ENCODE measurements around the gene ZNF8. TPM values are rescaled to one million over a fixed set of nuclear protein-coding genes. Genes with fewer than 3 reads are reported as not detected.
A peak's percentile ranks its signal among the peaks of the same experiment; 100 is the strongest.

ZNF8 gene
- total RNA-seq, 6 experiments from 2014 or later, result 3.4 to 4.5 (median 4.1) TPM

DNA sequence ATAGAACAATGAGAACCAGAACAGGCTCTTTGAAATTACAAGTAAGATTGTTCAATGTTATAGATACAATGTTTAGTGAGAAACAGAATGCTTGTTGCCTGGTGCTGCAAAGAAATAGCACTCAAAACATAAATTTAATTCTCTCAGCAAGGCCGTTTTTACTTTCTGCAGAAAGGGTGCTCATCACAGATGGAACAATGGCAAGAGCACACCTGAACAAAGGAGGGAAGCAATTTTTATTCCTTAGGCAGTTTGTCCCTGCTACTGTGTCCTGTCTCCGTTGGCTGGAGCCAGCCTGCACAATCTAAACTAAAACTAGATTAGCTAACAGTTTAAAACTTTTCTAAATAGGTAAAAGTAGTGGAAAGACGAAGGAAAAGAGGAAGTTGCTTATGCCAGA lies 10.4 kb upstream of the ZNF8 start:
- H3K4me1 Mint-ChIP-seq (ENCODE audit: low read depth), result no peaks in the 10 kb centered on the region
- no peak overlapping the region; the same call in 1 of the 2 replicates for H3K27ac Mint-ChIP-seq
- no peaks in the 10 kb centered on the region for H3K27me3 Mint-ChIP-seq (ENCODE audit: insufficient read depth)
- TF ChIP-seq, protein P1, sequence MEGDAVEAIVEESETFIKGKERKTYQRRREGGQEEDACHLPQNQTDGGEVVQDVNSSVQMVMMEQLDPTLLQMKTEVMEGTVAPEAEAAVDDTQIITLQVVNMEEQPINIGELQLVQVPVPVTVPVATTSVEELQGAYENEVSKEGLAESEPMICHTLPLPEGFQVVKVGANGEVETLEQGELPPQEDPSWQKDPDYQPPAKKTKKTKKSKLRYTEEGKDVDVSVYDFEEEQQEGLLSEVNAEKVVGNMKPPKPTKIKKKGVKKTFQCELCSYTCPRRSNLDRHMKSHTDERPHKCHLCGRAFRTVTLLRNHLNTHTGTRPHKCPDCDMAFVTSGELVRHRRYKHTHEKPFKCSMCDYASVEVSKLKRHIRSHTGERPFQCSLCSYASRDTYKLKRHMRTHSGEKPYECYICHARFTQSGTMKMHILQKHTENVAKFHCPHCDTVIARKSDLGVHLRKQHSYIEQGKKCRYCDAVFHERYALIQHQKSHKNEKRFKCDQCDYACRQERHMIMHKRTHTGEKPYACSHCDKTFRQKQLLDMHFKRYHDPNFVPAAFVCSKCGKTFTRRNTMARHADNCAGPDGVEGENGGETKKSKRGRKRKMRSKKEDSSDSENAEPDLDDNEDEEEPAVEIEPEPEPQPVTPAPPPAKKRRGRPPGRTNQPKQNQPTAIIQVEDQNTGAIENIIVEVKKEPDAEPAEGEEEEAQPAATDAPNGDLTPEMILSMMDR (IDR thresholded peaks at IDR 0.05), result no peak
- DNase-seq, result no peak
- H3K4me3 Mint-ChIP-seq, result no peak overlapping the region
- peaks cover 59% of the 10 kb centered on the region for H3K36me3 Mint-ChIP-seq (ENCODE audit: low read depth)
- H3K9me3 Mint-ChIP-seq, result peaks cover 99% of the 10 kb centered on the region

DNA sequence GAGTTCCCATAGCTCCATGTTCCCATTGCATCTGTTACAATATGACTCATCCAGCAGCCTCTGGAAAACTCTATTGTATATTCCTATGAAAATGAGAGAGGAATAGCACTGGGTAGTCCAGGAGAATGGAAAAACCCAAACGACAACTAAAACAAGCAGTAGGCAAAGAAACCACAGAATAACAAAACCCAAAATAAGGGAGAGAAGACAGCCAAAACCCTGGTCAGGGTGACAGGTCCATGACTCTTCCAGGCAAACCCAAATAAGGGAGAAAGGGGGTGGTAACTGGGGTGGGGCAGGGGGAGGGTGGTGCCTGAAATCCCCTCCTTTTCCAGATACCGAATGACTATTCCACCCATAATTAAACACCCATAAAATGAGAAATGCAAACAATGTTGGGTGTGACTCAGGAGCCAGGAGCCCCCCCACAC lies 4.0 kb upstream of the ZNF8 start:
- H3K36me3 Mint-ChIP-seq (ENCODE audit: low read depth), result peaks cover 66% of the 10 kb centered on the region

DNA sequence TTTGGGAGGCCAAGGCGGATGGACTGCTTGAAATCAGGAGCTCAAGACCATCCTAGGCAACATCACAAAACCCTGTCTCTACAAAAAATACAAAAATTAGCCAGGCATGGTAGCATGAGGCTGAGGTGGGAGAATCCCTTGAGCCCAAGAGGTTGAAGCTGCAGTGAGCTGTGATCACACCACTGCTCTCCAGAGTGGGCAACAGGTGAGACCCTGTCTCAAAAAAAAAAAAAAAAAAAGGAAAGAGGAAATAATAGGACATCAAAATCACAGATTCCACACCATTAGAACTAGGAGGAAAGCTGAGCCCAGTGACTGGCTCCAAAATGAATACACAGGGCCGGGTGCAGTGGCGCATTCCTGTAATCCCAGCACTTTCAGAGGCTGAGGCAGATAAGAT lies 3.2 kb upstream of the ZNF8 start:
- peaks cover 66% of the 10 kb centered on the region for H3K36me3 Mint-ChIP-seq (ENCODE audit: low read depth)
- H3K4me1 Mint-ChIP-seq (ENCODE audit: low read depth), result peaks cover 30% of the 10 kb centered on the region

More for the DNA sequence above, 4.0 kb upstream of the ZNF8 start:
- no peak overlapping the region for H3K27ac Mint-ChIP-seq
- H3K4me1 Mint-ChIP-seq (ENCODE audit: low read depth), result peaks cover 23% of the 10 kb centered on the region
- no peak for DNase-seq
- H3K4me3 Mint-ChIP-seq, result peak overlapping the region; percentile 16; the same call in 1 of the 2 replicates
- peaks cover 79% of the 10 kb centered on the region for H3K9me3 Mint-ChIP-seq
- peaks cover 2% of the 10 kb centered on the region; the same call in 1 of the 2 replicates for H3K27me3 Mint-ChIP-seq (ENCODE audit: insufficient read depth)
- TF ChIP-seq, protein P1 (IDR thresholded peaks at IDR 0.05), result no peak

DNA sequence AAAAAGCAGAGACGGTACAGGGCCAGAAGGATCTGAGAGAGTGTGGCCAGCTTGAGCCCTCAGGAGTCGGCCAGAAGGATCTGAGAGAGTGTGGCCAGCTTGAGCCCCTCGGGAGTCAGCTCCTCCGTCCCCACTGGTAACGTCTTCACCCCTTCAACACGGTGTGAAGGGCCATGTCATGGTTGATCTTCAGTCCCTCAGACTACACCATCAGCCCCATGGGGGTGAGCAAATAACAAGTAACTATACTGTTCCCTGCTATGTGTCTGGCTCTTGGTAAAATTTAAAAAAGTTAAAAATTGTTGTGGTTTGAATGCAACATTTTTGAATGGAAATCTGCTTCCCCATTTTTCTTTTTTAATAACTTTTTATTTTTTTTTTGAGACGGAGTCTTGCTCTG lies 1.6 kb upstream of the ZNF8 start:
- peaks cover 73% of the 10 kb centered on the region for H3K9me3 Mint-ChIP-seq
- TF ChIP-seq, protein P1 (IDR thresholded peaks at IDR 0.05), result no peak
- H3K4me3 Mint-ChIP-seq, result peak overlapping the region; percentile 47; the same call in 1 of the 2 replicates
- peaks cover 41% of the 10 kb centered on the region for H3K4me1 Mint-ChIP-seq (ENCODE audit: low read depth)
- peaks cover 2% of the 10 kb centered on the region for H3K27me3 Mint-ChIP-seq (ENCODE audit: insufficient read depth)
- peaks cover 66% of the 10 kb centered on the region for H3K36me3 Mint-ChIP-seq (ENCODE audit: low read depth)
- no peak overlapping the region for H3K27ac Mint-ChIP-seq
- no peak for DNase-seq

More for the DNA sequence above, 3.2 kb upstream of the ZNF8 start:
- Mint-ChIP-seq H3K27ac (no peak overlapping the region), H3K27me3 (ENCODE audit: insufficient read depth) (peaks cover 2% of the 10 kb centered on the region; the same call in 1 of the 2 replicates), H3K4me3 (peak overlapping the region; percentile 18; the same call in 1 of the 2 replicates), H3K9me3 (peaks cover 79% of the 10 kb centered on the region)
- TF ChIP-seq, protein P1 (IDR thresholded peaks at IDR 0.05), result no peak
- no peak for DNase-seq

DNA sequence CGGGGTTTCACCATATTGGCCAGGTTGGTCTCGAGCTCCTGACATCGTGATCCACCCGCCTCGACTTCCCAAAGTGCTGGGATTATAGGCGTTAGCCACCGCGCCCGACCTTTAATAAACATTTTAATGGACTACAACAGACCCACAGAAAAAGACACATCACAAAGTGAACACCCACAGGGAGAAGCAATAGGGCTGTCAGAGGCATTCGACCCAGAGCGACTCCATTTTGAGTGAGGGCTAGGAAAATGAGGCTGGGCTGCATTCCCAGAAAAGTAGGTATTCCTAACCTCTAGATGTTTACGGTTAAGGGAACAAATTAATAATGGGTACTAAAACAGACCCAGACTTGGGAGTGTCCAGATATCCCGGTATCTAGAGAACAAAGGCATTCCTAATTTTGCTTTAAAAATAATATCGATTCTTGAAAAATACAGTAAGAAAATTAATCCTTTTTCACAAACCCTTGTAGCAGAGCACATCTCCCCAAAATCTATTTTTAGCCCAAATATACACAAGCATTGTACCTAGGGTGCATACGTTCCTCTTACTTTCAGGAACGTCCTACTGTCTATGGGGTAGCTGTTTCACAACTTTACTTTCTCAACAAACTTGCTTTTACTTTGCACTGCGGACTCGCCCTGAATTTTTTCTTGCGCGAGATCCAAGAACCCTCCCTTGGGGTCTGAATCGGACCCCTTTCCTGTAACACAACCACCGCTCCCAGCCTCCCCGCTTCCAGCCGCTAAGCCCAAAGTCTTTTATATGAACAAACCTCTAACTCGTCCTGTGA lies 811 bp upstream of the ZNF8 start:
- Mint-ChIP-seq H3K4me1 (ENCODE audit: low read depth) (peaks cover 41% of the 10 kb centered on the region), H3K4me3 (peak overlapping the region; percentile 99), H3K9me3 (peaks cover 66% of the 10 kb centered on the region), H3K27me3 (ENCODE audit: insufficient read depth) (peaks cover 2% of the 10 kb centered on the region), H3K27ac (peak overlapping the region; percentile 95), H3K36me3 (ENCODE audit: low read depth) (peaks cover 64% of the 10 kb centered on the region)
- TF ChIP-seq, protein P1 (IDR thresholded peaks at IDR 0.05), result no peak
- DNase-seq, result no peak
